GM12878 (cell line): ENCODE data around the gene BHLHE41. TPM values are rescaled to one million over a fixed set of nuclear protein-coding genes. Genes with fewer than 3 reads are reported as not detected.
A peak's percentile ranks its signal among the peaks of the same experiment; 100 is the strongest.

Experiments
- ASH2L ChIP-seq: fragments of 300-600, 200-600 bp; sonication (generic); IDR thresholded peaks from 2 replicates; pipeline ENCODE4 v1.6.1; 2017; ENCODE audit warnings: low read depth, mild to moderate bottlenecking, borderline replicate concordance
- BMI1 ChIP-seq: fragments of 450-650 bp; IDR thresholded peaks from 2 replicates; pipeline ENCODE4 v1.6.1; 2016; ENCODE audit warnings: mild to moderate bottlenecking, moderate library complexity, borderline replicate concordance
- CEBPZ ChIP-seq: fragments of 150-350 bp; IDR thresholded peaks from 2 replicates; pipeline ENCODE4 v1.6.1; 2016; ENCODE audit warnings: low read depth, low read length
- DPF2 ChIP-seq: fragments of 450-650 bp; IDR thresholded peaks from 2 replicates; pipeline ENCODE4 v1.6.1; 2017; ENCODE audit warnings: mild to moderate bottlenecking
- E2F8 ChIP-seq: fragments of 450-650 bp; IDR thresholded peaks from 2 replicates; pipeline ENCODE4 v1.6.1; 2018; ENCODE audit warnings: mild to moderate bottlenecking, low read depth, moderate library complexity; ENCODE audit not compliant: partially characterized antibody
- ETV6 ChIP-seq, 2 experiments: fragments of 450-650 bp in 1 of 2; IDR thresholded peaks in 1 of 2; conservative IDR thresholded peaks in 1 of 2; 2 replicates each; pipeline ENCODE4 v1.6.1; 2014; ENCODE audit warnings: antibody characterized with exemption in 1 of 2, borderline replicate concordance in 1 of 2, low read depth in 1 of 2, mild to moderate bottlenecking in 1 of 2, moderate library complexity in 1 of 2
- HDAC6 ChIP-seq: fragments of 200-600 bp; sonication (generic); IDR thresholded peaks from one replicate; pipeline ENCODE4 v1.8.0; 2017; ENCODE audit warnings: antibody characterized with exemption; ENCODE audit not compliant: unreplicated experiment
- HSF1 ChIP-seq: fragments of 150-350 bp; IDR thresholded peaks from 2 replicates; pipeline ENCODE4 v1.6.1; 2014; ENCODE audit warnings: mild to moderate bottlenecking, low read depth, low read length
- KLF5 ChIP-seq: fragments of 450-650 bp; IDR thresholded peaks from 2 replicates; pipeline ENCODE4 v1.6.1; 2014; ENCODE audit warnings: mild to moderate bottlenecking; ENCODE audit not compliant: partially characterized antibody
- MTA2 ChIP-seq: fragments of 450-650 bp; IDR thresholded peaks from 2 replicates; pipeline ENCODE4 v1.6.1; 2016; ENCODE audit warnings: low read depth, mild to moderate bottlenecking, moderate library complexity
- MXI1 ChIP-seq: fragments of 150-350 bp; IDR thresholded peaks from 2 replicates; pipeline ENCODE4 v1.6.1; 2011; ENCODE audit warnings: low read depth, mild to moderate bottlenecking, inconsistent platforms, low read length, improper control_type of control experiment
- NR2C1 ChIP-seq: fragments of 450-650 bp; IDR thresholded peaks from 2 replicates; pipeline ENCODE4 v1.6.1; 2017; ENCODE audit warnings: antibody characterized with exemption, mild to moderate bottlenecking, moderate library complexity
- PRDM15 ChIP-seq: fragments of 450-650 bp; formaldehyde crosslinking; IDR thresholded peaks from 2 replicates; pipeline ENCODE4 v1.4.0; 2020; ENCODE audit warnings: mild to moderate bottlenecking, moderate library complexity
- SIN3A ChIP-seq: IDR thresholded peaks from 2 replicates; pipeline ENCODE4 v1.6.1; 2012; ENCODE audit warnings: low read depth, low read length, improper control_type of control experiment
- SUZ12 ChIP-seq: fragments of 200-600 bp; sonication (generic); IDR thresholded peaks from one replicate; pipeline ENCODE4 v1.6.1; 2018; ENCODE audit warnings: antibody characterized with exemption, mild to moderate bottlenecking; ENCODE audit not compliant: unreplicated experiment
- polyA plus RNA-seq, 11 experiments: library from polyadenylated mRNA; depleted of rRNA in 4 of 11; unstranded in 6 of 11; stranded (reverse) in 5 of 11; fragments of >200 nt; fragmentation: Nextera tagmentation in 4 of 11; fragmentation: Illumina TruSeq in 1 of 11; extraction: Ambion mirVana in 4 of 11; extraction: Trizol in 1 of 11; gene quantifications; 1 replicate in 1 of 11; 2 replicates in 10 of 11; pipeline versions ENCODE4 v1.2.1 to v1.2.3, GENCODE V29; 2011 to 2016; ENCODE audit warnings: inconsistent platforms in 2 of 11, missing spikeins in 2 of 11, low read depth in 1 of 11
- total RNA-seq, 4 experiments: library from RNA; depleted of rRNA in 3 of 4; stranded (reverse); fragments of >200 nt in 3 of 4; fragmentation: Illumina TruSeq in 1 of 4; extraction: Trizol in 1 of 4; gene quantifications; 2 replicates each; pipeline versions ENCODE4 v1.2.1 to v1.2.3, GENCODE V29; 2013 to 2021

The BHLHE41 gene
- total and polyA plus RNA-seq, 10 of the 15 experiments (the other 5 are each of a cell fraction or from before 2014, with no cell fraction given), result 0.02 to 1.5 (median 0.07) TPM; not detected in 3

GRCh38 chr12:26156201-26156871, 31.5 kb upstream of the BHLHE41 start (continued):
- no peak for TF ChIP-seq CEBPZ
- no peak for TF ChIP-seq SIN3A
- TF ChIP-seq E2F8, result peak; percentile 42
- TF ChIP-seq HSF1, result no peak
- TF ChIP-seq KLF5, result peak; percentile 72
- TF ChIP-seq ASH2L, result peak; percentile 80; the same call in 1 of the 2 replicates
- TF ChIP-seq MTA2, result peak; percentile 99
- peak; percentile 64 for TF ChIP-seq MXI1
- TF ChIP-seq SUZ12, result no peak
- TF ChIP-seq BMI1, result peak; percentile 86
- TF ChIP-seq ETV6 (conservative IDR thresholded peaks at IDR 0.05 in 1 of 2, IDR thresholded peaks at IDR 0.05 in 1 of 2; ENCODE audit: borderline replicate concordance in 1 of 2, low read depth in 1 of 2), result peak in 1 of 2 experiments; percentile 70; a peak in 2 of 4 replicates
- peak; percentile 98 for TF ChIP-seq DPF2
- no peak for TF ChIP-seq PRDM15
- no peak for TF ChIP-seq NR2C1
- TF ChIP-seq HDAC6, result no peak
